CD1c-positive myeloid dendritic cell (primary cell): ENCODE measurements around the gene VEGFD.

Source experiments
- DNase-seq: peaks from one replicate; pipeline ENCODE4 v3.0.0-alpha.2; 2016; ENCODE audit errors: extremely low spot score

The VEGFD gene

GRCh38 chrX:15384304-15384703 lies at the start of gene VEGFD:
VEGFD (minus strand) TSS chrX:15384413; CDS start chrX:15383946, 467 bp downstream.
- DNase-seq: no peak

- DNase-seq: no peak
These were observed 46.4 kb upstream of the VEGFD start for GRCh38 chrX:15430584-15430983.

- peak; percentile 3 for DNase-seq
These were observed 45.9 kb upstream of the VEGFD start for GRCh38 chrX:15430076-15430475.

- no peak for DNase-seq
These were observed 40.8 kb upstream of the VEGFD start for GRCh38 chrX:15425024-15425423.

GRCh38 chrX:15418707-15419181 lies 34.5 kb upstream of the VEGFD start:
- no peak for DNase-seq

GRCh38 chrX:15418041-15418706 lies 34.0 kb upstream of the VEGFD start:
- no peak for DNase-seq

GRCh38 chrX:15416133-15416993 lies 32.1 kb upstream of the VEGFD start:
- DNase-seq: no peak

GRCh38 chrX:15413101-15413500 lies 28.9 kb upstream of the VEGFD start:
- no peak for DNase-seq

- DNase-seq: no peak
These were observed 26.7 kb upstream of the VEGFD start for GRCh38 chrX:15410947-15411346.

- DNase-seq: no peak
These were observed 26.2 kb upstream of the VEGFD start for GRCh38 chrX:15410430-15410829.

- DNase-seq: no peak
These were observed 21.6 kb upstream of the VEGFD start for GRCh38 chrX:15405846-15406245.

- DNase-seq: no peak
These were observed 20.3 kb upstream of the VEGFD start for GRCh38 chrX:15404401-15405096.

GRCh38 chrX:15401378-15401777 lies 17.2 kb upstream of the VEGFD start:
- DNase-seq: no peak

- DNase-seq: no peak
These were observed 15.8 kb upstream of the VEGFD start for GRCh38 chrX:15399962-15400391.

- DNase-seq: no peak
These were observed 14.7 kb upstream of the VEGFD start for GRCh38 chrX:15398874-15399273.

- DNase-seq: no peak
These were observed 11.6 kb upstream of the VEGFD start for GRCh38 chrX:15395789-15396188.

GRCh38 chrX:15391850-15392249 lies 7.6 kb upstream of the VEGFD start:
- DNase-seq: no peak

- DNase-seq: no peak
These were observed 1.4 kb downstream of the VEGFD start for GRCh38 chrX:15382813-15383212.

GRCh38 chrX:15376956-15377355 lies 7.3 kb downstream of the VEGFD start:
- no peak for DNase-seq

- DNase-seq: no peak
These were observed 10.2 kb downstream of the VEGFD start for GRCh38 chrX:15373976-15374375.

GRCh38 chrX:15366506-15367352 lies 17.5 kb downstream of the VEGFD start:
- DNase-seq: peak; percentile 32
